ENCODE data around the gene SLCO4A1. TPM values are rescaled to one million over a fixed set of nuclear protein-coding genes. Genes with fewer than 3 reads are reported as not detected.

Gene SLCO4A1
- total RNA-seq, 1 experiment from 2014 or later, result 161 TPM

GRCh38 chr20:62635232-62635631 lies 7.1 kb upstream of the SLCO4A1 start:
- Histone ChIP-seq H3K4me3 (ENCODE audit: low read length) (no peak overlapping the region), H2AFZ (ENCODE audit: low read length) (no peak overlapping the region), H3K9ac (ENCODE audit: low read length) (no peak overlapping the region), H3K27ac (ENCODE audit: low read length) (no peak overlapping the region), H3K4me2 (ENCODE audit: low read length) (no peak overlapping the region), H3K4me1 (ENCODE audit: insufficient read depth, low read length) (peaks cover 9% of the 10 kb centered on the region), H4K20me1 (ENCODE audit: low read length) (no peaks in the 10 kb centered on the region), H3K36me3 (ENCODE audit: low read depth, low read length) (no peaks in the 10 kb centered on the region), H3K79me2 (ENCODE audit: low read length) (no peaks in the 10 kb centered on the region), H3K9me2 (replicated peaks; ENCODE audit: low read length) (no peaks in the 10 kb centered on the region), H3K27me3 (ENCODE audit: low read length) (no peaks in the 10 kb centered on the region), H3F3A (ENCODE audit: low read length, unreplicated experiment) (no peaks in the 10 kb centered on the region), H3K9me3 (ENCODE audit: low read length) (no peaks in the 10 kb centered on the region)
- ChIA-PET CTCF (no interaction called here), POLR2A (ENCODE audit: unreplicated experiment) (no interaction called here)
- no peak for DNase-seq
- BruUV-seq (replicated peaks), result no TSS peak
- intact Hi-C loops (cut with micrococcal nuclease), result no loop called here
- ATAC-seq, result no peak
- no peak for TF ChIP-seq CTCF (conservative IDR thresholded peaks at IDR 0.05; ENCODE audit: low read depth, low read length)
- no peak for TF ChIP-seq EZH2phosphoT487 (IDR thresholded peaks at IDR 0.05; ENCODE audit: borderline replicate concordance, low read length)
- TF ChIP-seq EZH2 (IDR thresholded peaks at IDR 0.05; ENCODE audit: low read length, unreplicated experiment), result no peak

GRCh38 chr20:62635852-62636251 lies 6.5 kb upstream of the SLCO4A1 start:
- Histone ChIP-seq H3K27ac (ENCODE audit: low read length) (no peak overlapping the region), H3K27me3 (ENCODE audit: low read length) (no peaks in the 10 kb centered on the region), H3K4me3 (ENCODE audit: low read length) (no peak overlapping the region), H3K9me3 (ENCODE audit: low read length) (no peaks in the 10 kb centered on the region), H3K4me2 (ENCODE audit: low read length) (no peak overlapping the region), H3K79me2 (ENCODE audit: low read length) (no peaks in the 10 kb centered on the region), H2AFZ (ENCODE audit: low read length) (no peak overlapping the region), H3K9me2 (replicated peaks; ENCODE audit: low read length) (no peaks in the 10 kb centered on the region), H3K4me1 (ENCODE audit: insufficient read depth, low read length) (peaks cover 7% of the 10 kb centered on the region), H3K9ac (ENCODE audit: low read length) (no peak overlapping the region), H4K20me1 (ENCODE audit: low read length) (no peaks in the 10 kb centered on the region), H3K36me3 (ENCODE audit: low read depth, low read length) (no peaks in the 10 kb centered on the region), H3F3A (ENCODE audit: low read length, unreplicated experiment) (no peaks in the 10 kb centered on the region)
- ATAC-seq, result no peak
- DNase-seq, result no peak
- ChIA-PET POLR2A (ENCODE audit: unreplicated experiment) (no interaction called here), CTCF (no interaction called here)
- BruUV-seq (replicated peaks), result no TSS peak
- TF ChIP-seq EZH2phosphoT487 (IDR thresholded peaks at IDR 0.05; ENCODE audit: borderline replicate concordance, low read length) (no peak), EZH2 (IDR thresholded peaks at IDR 0.05; ENCODE audit: low read length, unreplicated experiment) (no peak), CTCF (conservative IDR thresholded peaks at IDR 0.05; ENCODE audit: low read depth, low read length) (no peak)
- intact Hi-C loops (cut with micrococcal nuclease), result no loop called here

DNA sequence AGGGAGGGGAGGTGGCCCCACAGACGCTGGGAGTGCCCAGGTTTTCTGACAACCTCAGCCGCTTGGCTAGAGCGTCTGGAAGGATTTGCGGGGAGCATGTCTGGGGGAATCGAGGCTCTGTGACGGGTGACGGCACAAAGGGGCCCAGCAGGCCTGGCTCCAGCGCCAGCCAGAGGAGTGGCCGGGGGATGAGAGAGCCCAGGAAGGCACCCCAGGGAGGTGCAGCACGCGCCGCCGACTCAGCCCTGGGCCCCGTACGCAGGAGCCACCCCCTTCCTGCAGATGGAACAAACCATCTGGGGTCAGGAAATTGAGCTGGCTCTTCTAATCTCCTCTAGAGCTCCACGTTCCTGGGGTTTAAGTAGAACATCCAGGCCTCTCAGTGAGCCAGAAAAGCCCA lies 5.9 kb upstream of the SLCO4A1 start:
- Histone ChIP-seq H3K79me2 (ENCODE audit: low read length) (peaks cover 2% of the 10 kb centered on the region; the same call in 1 of the 2 replicates), H3K27ac (ENCODE audit: low read length) (no peak overlapping the region), H3K9ac (ENCODE audit: low read length) (no peak overlapping the region), H2AFZ (ENCODE audit: low read length) (no peak overlapping the region), H3K4me2 (ENCODE audit: low read length) (no peak overlapping the region), H3K4me3 (ENCODE audit: low read length) (no peak overlapping the region), H3K36me3 (ENCODE audit: low read depth, low read length) (no peaks in the 10 kb centered on the region), H3K9me2 (replicated peaks; ENCODE audit: low read length) (no peaks in the 10 kb centered on the region), H3K27me3 (ENCODE audit: low read length) (no peaks in the 10 kb centered on the region), H3F3A (ENCODE audit: low read length, unreplicated experiment) (no peaks in the 10 kb centered on the region), H3K9me3 (ENCODE audit: low read length) (no peaks in the 10 kb centered on the region), H3K4me1 (ENCODE audit: insufficient read depth, low read length) (peaks cover 10% of the 10 kb centered on the region), H4K20me1 (ENCODE audit: low read length) (no peaks in the 10 kb centered on the region)
- no peak for DNase-seq
- no TSS peak for BruUV-seq (replicated peaks)
- intact Hi-C loops (cut with micrococcal nuclease), result no loop called here
- no peak for ATAC-seq
- CTCF ChIA-PET, result no interaction called here
- TF ChIP-seq CTCF (conservative IDR thresholded peaks at IDR 0.05; ENCODE audit: low read depth, low read length) (no peak), EZH2phosphoT487 (IDR thresholded peaks at IDR 0.05; ENCODE audit: borderline replicate concordance, low read length) (no peak), EZH2 (IDR thresholded peaks at IDR 0.05; ENCODE audit: low read length, unreplicated experiment) (no peak)
- POLR2A ChIA-PET (ENCODE audit: unreplicated experiment), result no interaction called here
